HG03432 (cell line): ENCODE results near the gene SIX2.
"Not testable (repeated sequence)": the region's sequence is repeated elsewhere in the genome, so short reads cannot be mapped to it uniquely, and the experiment has no call there.

Experiments
- ATAC-seq: cut with Tn5 transposase; IDR thresholded peaks from one replicate; pipeline ENCODE4 v1.9.1; 2021; ENCODE audit warnings: mild to moderate bottlenecking, moderate library complexity; ENCODE audit not compliant: unreplicated experiment

Gene SIX2

DNA sequence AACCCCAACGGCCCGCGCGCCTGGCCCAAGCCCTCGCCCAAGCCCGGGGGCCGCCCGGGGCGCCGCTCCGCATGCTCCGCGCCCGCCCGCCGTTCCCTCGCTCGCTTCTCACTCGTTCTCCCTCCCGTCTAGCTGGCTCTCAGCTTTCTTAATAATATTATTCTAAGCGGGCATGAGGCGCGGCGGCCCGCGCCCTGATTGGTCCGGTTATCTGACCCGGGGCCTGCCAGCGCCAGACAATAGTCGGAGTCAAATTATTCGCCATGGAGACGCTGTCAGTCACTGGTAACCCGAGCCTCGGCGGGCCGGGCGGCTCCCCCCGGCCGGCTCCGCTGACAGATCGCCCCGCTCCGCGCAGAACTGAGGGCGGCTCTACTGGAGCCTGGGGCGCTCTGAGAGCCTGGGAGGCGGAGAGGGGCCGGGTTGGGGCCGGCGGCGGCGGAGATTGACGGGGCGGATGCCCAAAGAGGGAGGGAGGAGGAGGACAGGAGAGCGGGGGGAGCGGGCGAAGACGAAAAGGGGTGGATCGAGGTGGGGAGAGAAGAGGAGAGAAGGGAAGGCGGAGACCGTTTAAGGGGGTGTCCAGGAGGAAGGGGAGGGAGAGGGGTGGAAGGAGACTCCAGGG, at the start of gene SIX2:
Gene SIX2 (minus strand): TSS at position 150 of the 625 bp plus-strand sequence. CDS start 342 bp downstream, outside the sequence.
- ATAC-seq, result no peak

GRCh38 chr2:45055162-45055605, 45.9 kb upstream of the SIX2 start:
- ATAC-seq, result no peak

GRCh38 chr2:45053966-45054365, 44.7 kb upstream of the SIX2 start:
- no peak for ATAC-seq

DNA sequence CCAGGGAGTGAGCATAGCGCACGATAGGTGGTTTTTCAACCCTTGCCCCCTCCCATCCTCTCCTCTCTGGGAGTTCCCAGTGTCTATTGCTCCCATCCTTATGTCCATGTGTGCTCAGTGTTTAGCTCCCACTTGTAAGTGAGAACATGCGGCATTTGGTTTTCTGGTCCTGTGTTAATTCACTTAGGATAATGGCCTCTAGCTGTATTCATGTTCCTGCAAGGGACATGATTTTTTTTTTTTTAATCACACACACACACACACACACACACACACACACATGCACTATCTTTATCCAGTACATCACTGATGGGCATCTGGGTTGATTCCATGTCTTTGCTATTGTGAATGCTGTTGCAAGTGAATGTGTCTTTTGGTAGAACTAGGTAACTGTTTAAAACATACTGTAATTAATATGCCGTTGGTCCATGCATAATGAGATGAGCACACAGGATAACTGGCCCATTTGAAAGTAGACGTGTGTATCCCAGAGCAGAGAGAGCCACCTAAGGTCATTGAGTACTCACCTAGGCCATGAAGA, 43.2 kb upstream of the SIX2 start:
- no peak for ATAC-seq

- no peak for ATAC-seq
Measured at GRCh38 chr2:45049569-45050336, 40.5 kb upstream of the SIX2 start.

GRCh38 chr2:45047301-45047700, 38.0 kb upstream of the SIX2 start:
- ATAC-seq, result no peak

- ATAC-seq, result no peak
Measured at GRCh38 chr2:45046786-45047185, 37.5 kb upstream of the SIX2 start.

- ATAC-seq, result no peak
Measured at GRCh38 chr2:45045706-45046105, 36.5 kb upstream of the SIX2 start.

DNA sequence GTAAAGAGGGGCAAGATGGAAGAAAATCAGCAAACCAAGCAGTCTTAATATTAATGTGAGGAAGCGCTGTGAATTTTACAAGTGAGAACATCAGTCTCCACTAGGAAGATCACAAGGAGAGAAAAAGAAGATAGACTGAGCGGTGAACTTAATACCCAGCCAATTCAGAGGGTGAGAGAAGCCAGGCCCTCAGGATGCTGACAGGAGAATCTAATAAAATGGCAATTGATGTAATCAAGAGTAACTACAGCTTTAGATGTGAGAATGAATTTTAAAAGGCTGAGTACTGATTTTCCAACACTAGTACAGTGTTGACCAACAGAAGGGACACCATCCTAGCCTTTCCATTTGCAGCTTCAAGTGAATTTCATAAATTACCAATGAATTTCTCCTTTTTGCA, 35.7 kb upstream of the SIX2 start:
- no peak for ATAC-seq

- ATAC-seq, result no peak
Measured at GRCh38 chr2:45043174-45043573, 33.9 kb upstream of the SIX2 start.

DNA sequence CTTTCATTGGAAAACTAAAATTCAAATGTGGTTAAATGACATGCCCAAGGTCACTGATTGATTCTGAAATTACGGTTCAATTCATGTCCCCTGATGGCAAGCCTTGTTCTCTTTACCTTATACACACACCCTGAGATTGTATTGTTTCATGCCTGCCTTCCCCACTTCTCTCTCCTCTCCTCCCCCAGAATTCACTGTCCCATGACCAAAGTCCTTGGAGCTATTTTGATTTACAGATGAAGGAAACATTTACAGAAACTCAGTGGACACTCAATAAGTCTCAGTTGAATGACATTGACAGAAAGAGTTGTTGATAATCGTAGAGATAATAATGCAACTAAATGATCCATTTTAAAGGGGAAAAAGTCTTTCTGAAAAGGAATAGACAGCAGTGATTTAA, 33.1 kb upstream of the SIX2 start:
- no peak for ATAC-seq

- no peak for ATAC-seq
Measured at GRCh38 chr2:45040786-45041185, 31.5 kb upstream of the SIX2 start.

DNA sequence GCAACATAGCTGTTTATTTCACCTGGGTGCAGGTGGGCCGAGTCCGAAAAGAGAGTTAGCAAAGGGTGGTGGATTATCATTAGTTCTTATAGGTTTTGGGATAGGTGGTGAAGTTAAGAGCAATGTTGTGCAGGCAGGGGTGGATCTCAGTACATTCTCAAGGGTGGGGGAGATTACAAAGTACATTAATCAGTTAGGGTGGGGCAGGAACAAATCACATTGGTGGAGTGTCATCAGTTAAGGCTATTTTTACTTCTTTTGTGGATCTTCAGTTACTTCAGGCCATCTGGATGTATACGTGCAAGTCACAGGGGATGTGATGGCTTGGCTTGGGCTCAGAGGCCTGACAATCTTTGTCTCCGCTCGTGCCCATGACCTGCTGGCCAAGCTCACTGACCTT, 30.6 kb upstream of the SIX2 start:
- ATAC-seq, result not testable (repeated sequence)

DNA sequence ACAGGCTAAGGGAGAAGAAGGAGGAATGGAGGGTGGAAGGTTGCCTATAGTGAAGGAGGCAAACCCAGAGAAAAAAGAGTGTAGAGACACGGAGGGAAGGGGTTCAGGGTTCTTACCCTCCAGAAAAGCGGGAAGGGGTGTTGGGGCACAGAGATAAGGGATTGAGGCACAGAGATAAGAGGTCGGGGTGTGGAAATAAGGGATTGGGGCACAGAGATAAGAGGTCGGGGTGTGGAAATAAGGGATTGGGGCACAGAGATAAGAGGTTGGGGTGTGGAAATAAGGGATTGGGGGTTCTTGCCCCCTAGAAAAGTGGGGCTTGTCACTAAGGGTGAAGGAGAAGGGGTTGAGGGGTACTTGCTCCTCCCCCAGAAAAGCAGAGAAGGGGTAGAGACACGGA, 29.6 kb upstream of the SIX2 start:
- not testable (repeated sequence) for ATAC-seq

DNA sequence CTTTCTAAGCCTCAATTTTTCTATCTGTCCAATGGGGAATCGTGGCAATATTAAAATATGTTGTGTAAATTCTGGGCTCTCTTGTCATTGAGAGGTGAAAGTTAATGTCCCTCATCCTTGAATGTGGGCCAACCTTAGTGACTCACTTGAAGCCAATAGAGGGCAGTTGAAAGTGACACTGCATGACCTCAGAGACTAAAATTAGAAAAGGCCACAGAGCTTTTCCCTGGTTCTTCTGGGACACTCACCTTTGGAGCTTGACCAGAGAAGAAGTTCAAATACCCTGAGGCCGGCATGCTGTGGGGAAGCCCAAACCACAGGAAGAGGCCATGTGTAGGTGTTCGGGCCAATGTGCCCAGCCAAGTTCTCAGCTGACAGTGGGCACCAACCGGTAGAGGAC, 24.1 kb upstream of the SIX2 start:
- no peak for ATAC-seq

- ATAC-seq, result no peak
Measured at GRCh38 chr2:45031028-45031427, 21.8 kb upstream of the SIX2 start.

DNA sequence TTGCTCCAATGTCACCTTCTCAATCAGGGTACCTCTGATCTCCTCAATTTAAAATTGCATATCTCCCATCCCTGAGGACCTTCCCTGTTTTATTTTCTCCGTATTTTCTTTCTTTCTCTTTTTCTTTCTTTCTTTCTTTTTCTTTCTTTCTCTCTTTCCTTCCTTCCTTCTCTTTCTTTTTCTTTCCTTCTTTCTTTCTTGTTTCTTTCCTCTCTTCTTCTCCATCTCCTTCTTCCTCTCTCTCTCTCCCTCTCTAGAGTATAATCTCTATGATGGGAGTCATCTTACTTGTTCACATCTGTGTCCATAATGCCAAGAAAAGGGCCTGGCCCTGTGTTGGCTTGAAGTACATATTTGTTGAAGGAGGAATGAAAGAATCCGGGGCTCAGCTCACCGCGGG, 21.3 kb upstream of the SIX2 start:
- no peak for ATAC-seq

GRCh38 chr2:45029215-45029614, 20.0 kb upstream of the SIX2 start:
- ATAC-seq, result no peak

DNA sequence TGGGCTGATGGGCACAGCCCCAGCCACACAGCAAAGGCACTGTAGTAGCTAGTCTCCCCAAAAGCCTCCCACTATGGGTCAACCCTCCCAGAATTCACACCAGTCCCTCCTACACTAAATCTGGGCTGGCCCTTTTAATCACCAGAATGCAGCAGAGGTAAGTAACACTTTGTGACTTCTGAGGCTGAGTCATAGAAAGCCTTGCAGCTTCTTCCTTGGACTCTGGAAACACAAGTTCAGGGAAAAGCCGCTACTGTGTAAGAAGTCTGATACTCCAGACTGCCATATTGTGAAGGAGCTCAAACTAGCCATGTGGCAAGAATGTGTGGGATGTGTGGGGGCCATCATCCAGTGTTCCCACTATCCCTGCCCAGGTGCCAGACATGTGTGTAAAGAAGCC, 19.0 kb upstream of the SIX2 start:
- no peak for ATAC-seq

- ATAC-seq, result no peak
Measured at GRCh38 chr2:45026924-45027450, 17.7 kb upstream of the SIX2 start.

DNA sequence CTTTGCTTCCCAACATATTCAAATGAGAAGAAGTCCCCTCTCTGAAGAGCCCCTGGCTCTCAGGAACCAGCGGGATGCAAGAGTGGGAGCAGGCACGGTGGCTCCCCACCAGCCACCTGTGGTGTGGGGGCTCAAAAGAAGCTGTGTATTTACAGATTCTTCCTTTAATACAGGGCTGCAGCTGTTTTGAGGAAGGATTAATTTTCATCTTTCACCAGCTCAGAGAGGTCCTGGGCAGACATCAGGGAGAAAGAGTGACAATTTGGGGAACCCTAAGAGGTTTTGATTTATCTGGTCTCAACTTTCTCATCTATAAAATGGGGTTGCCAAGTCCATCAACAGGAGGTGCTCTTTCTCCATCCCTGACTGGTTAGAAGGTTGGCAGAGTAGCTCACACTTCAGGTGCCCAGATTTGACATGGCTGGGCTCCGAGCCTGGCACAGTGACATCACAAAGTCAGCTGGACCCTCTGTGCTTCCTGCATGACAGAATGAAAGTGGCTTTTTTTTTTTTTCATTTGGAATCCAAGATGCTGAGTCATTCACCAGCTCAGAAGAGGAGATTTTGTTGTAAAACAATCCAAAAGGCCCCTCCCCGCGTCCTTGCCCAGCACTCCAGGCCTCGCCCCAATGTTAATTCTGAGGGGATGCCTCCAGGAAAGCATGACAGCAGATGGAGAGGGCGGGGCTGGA, 15.5 kb upstream of the SIX2 start:
- no peak for ATAC-seq
